HG03469 (cell line): ENCODE data around the gene NAA10.

ENCODE experiments used
- ATAC-seq: cut with Tn5 transposase; IDR thresholded peaks from one replicate; pipeline ENCODE4 v1.9.1; 2021; ENCODE audit warnings: mild to moderate bottlenecking, moderate library complexity, moderate number of reproducible peaks; ENCODE audit not compliant: unreplicated experiment

NAA10 gene

DNA sequence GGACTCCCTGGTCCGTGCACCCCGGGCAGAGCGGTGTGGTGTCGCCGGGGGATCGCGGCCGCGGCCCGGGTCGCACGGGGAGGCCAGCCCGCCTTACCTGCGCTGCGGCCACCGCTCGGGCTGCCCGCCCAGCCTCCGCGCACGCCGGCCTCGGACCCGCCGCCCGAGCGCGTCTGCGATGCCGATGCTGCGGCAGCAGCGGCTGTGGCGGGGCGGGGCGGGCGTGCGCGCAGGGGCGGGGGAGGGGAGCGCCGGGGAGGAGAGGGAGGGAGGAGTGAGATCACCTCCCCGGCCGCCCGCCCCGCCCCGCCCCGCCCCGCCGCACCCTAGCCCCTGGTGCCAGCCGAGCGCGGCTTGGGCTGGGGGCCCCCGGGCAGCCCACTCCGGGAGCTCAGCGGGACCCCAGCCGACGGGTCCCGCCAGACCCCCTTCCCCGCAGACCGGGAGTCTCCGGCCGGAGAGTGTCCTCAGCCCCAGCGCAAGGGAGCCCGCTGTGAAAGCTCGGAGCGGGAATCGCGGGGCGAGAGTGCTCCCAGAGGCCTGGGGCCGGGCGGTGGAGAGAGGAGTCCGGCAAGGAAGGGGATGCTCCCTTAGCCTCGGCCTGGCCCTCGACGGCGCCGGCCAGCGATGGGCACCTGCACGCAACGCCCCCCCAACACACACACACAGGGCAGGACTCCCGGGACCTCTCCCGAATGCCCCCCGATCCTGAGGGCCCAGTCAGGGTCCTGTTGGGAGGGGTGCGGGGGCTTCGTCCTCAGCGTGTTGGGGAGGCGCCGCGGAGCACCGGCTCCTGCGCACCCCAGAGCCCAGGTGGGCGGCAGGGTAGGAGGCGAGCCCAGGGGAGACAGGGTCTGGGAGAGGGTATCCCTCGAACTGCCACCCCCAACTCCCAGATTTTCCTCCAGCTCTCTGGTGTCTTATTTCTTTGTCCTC lies 48.6 kb downstream of the NAA10 start, which contains the start of gene L1CAM:
Gene L1CAM, minus strand, starts transcription at position 206 of the 936 bp plus-strand sequence. CDS start 10,337 bp downstream, outside the sequence.
- no peak for ATAC-seq

DNA sequence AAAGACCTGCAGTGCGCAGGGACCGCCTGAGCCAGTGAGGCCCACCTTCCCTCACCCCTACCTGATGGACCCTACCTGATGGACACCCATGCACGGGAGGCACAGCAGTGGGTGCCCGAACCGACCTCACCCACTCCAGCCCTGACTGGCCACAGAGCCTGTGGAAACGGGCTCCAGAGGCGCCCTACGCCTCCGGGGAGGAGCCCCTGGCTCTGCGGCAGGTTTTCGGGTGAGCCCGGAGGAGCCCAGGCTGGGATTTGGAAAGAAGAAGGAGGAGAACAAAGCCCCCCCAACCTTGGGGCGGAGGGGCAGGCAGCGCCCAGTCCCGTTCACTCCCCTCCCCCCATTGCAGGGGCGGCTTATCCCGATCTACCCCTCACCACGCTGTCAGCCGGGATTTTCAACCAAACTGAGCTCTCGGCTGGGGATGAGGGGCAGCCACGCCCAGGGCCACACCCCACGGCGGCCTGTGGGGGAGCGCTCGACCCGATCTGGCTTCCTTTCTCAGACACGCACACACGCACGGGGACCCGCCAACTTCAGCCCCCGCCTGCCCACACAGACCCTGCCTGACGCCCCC lies 49.5 kb downstream of the NAA10 start:
- no peak for ATAC-seq

GRCh38 chrX:153884590-153884989 lies 50.2 kb downstream of the NAA10 start:
- ATAC-seq, result no peak

DNA sequence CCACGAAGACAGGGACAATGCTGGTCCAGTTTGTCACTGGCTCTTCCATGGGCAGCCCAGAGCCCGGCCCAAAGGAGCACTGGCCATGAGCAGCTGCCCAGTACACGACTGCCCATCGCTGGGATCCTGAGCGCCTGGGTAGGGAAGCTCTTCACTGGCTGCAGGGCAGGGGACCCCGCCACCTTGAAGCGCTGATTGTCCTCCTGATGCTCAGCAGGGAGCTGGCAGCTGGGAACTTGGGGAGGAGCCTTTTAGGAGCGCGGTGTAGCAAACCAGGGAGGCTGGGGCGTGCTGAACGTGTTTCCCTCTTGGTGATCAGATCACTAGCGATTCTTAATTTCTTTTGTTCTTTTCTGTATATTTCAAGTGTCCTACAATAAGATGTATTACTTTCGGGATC lies 50.7 kb downstream of the NAA10 start:
- ATAC-seq, result no peak

GRCh38 chrX:153883163-153883843 lies 51.5 kb downstream of the NAA10 start:
- ATAC-seq, result no peak

GRCh38 chrX:153882557-153882956 lies 52.3 kb downstream of the NAA10 start:
- ATAC-seq, result no peak

DNA sequence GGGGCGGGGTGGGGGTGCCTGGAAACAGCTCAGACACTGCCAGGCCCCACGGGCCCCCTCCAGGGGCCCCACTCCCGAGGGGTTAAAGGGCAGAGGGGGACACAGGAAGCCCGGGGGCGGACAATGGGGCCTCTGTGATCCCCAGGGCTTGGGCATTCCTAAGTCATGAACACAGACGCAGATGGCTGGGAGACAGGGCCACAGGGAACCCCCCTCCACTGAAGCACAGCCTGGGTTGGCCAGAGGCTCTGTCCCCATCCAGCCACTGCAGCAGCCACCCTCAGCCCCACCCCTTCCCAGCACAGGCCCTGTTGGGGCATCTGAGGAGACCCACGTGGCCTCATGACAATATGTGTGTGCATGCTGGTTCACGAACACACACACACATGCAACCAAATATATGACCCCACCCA lies 52.7 kb downstream of the NAA10 start:
- no peak for ATAC-seq

GRCh38 chrX:153881281-153881680 lies 53.6 kb downstream of the NAA10 start:
- no peak for ATAC-seq

DNA sequence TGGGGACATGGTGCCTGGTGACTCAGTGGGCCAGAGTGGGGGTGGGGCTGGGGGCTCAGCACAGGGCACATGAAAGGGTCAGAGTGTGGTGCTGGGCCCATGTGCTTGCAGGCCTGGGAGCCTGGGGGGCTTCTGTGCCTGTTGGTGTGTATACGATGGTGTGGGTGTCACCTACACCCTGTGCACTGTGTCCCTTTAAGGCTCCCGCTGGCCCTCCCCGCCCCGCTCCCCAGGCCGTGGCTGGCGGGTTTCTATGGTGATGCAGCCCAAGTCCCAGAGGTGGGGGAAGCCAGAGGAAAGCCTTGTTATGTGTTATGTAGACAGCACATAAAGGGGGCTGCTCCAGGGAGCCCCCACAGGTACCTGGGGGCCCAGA lies 54.4 kb downstream of the NAA10 start:
- no peak for ATAC-seq

GRCh38 chrX:153879741-153880439 lies 54.9 kb downstream of the NAA10 start:
- no peak for ATAC-seq
